Heart left ventricle (tissue), 13 donors: Measurements from ENCODE around the gene LYPD8.

ENCODE experiments used
- CTCF ChIP-seq, 12 donors: fragments of 200-600 bp; sonication (generic) in 4 of 12; IDR thresholded peaks; one replicate each; pipeline versions ENCODE4 v1.5.0 to v1.8.0; 2018 to 2022; ENCODE audit warnings: antibody characterized with exemption in 12 of 12, mild to moderate bottlenecking in 5 of 12
- POLR2A ChIP-seq, 2 donors: fragments of 450-650 bp; IDR thresholded peaks; one replicate each; pipeline ENCODE4 v1.6.1; 2017; ENCODE audit warnings: antibody characterized with exemption in 2 of 2, mild to moderate bottlenecking in 2 of 2, moderate library complexity in 2 of 2
- donor health status: ischemic (EF 13 %, LVEDD 7.1; RV severe dilation, severe dysfunction).
- donor health status: DM: no; HTN: yes; CAD: no.
- donor health status: DM: no; HTN: no; CAD: no.
- donor health status: ischemic (EF 25% LVEDD 6.9; RV normal size, moderate dysfunction).
- donor health status: ischemic (EF 25% LVEDD 5.7; RV mildly dilated, moderate dysfunction).
- donor health status: ischemic (EF 35%, LVEDD 5.7; RV mildly dilated, moderate dysfunction).
- donor health status: nonischemic (EF 11% LVEDD 7.7; RV severe dilation, severe dysfunction).
- donor health status: DM: yes; HTN: yes; CAD: no.
- donor health status: PGD.
- donor health status: ischemic (EF 29% LVEDD 5.4; RV normal size, mild dysfunction).
- donor health status: nonischemic (EF 23%, LVEDD 6.1; RV moderate dilation, normal function).

GRCh38 chr1:248804771-248805681, 49.5 kb upstream of the LYPD8 start:
- TF ChIP-seq CTCF (IDR thresholded peaks at IDR 0.05), result no peak
- no peak for TF ChIP-seq POLR2A (IDR thresholded peaks at IDR 0.05)
